HT-29 (cell line): ENCODE data around the gene EBP. TPM values are rescaled to one million over a fixed set of nuclear protein-coding genes. Genes with fewer than 3 reads are reported as not detected.

ENCODE experiments used
- DNase-seq: peaks from one replicate; pipeline ENCODE4 v3.0.0-alpha.2; 2015; ENCODE audit warnings: low spot score
- total RNA-seq: library from RNA; depleted of rRNA; stranded (reverse); fragments of >200 nt; shearing (Covaris generic); gene quantifications from 2 replicates; pipeline ENCODE4 v1.2.3, GENCODE V29; 2014; rRNA removed

The EBP gene
- total RNA-seq, result 285 and 311 TPM in 2 replicates

DNA sequence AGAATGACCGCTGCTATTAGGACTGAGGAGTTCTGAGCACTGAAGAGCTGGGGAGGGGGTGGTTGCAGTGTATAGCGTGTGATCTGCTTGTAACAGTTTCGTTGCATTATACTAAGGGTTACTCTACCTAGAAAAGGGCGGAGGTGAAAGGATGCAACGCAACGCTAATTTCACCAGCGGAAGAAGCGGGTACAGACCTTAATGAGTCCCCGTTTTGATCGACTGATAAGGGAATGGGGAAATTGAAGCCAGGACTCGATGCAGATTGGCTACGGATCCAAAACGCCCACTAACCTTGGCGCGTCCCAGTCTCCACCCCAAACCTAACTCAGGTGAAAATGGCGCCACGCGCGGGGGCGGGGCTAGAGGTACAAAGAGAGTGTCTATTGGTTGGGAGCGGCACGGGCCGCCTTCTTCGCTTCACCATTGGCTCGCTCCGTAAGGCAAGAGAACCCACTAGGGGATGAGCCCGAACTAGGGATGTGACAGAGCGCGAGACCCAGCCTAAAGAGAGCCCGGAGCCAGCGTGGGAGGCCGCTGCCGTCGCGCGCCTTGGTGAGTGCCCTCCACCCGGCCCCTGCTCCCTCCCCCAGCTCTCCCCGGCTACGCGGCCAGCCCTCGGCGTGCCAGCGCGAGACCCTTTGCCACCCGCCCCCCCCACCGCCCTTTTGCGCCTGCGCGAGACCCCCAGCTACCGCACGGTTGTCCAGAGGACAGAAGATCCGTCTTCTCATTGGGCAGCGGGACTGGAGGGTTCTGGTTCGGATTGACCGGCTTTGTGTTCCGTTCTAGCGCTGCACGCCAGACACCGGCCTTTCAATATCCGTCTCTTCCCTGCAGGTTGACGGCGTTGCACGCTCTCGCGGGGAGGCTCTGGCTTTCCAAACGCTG, at the start of gene EBP:
Gene EBP, plus strand, starts transcription at position 456 of the 891 bp plus-strand sequence. CDS start 1,964 bp downstream, outside the sequence.
- peak; percentile 97 for DNase-seq

DNA sequence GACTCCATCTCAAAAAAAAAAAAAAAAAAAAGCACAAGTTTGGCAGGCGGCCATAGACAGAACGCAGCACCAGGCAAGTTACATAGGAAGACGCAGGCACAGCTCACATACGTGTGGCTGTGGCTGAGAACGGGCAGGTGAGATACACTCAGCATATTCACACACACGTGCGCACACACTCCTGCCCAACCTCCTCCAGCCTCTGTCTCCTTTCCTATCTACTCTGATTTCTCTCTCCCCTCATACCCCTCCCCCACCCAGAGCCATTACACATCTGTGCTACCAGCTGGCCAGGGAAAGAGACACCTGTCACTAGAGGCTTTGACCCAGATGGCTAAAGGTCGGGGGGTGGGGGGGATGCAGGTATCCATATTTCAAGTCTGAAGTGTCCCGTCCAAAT, 49.4 kb upstream of the EBP start:
- DNase-seq, result no peak

DNA sequence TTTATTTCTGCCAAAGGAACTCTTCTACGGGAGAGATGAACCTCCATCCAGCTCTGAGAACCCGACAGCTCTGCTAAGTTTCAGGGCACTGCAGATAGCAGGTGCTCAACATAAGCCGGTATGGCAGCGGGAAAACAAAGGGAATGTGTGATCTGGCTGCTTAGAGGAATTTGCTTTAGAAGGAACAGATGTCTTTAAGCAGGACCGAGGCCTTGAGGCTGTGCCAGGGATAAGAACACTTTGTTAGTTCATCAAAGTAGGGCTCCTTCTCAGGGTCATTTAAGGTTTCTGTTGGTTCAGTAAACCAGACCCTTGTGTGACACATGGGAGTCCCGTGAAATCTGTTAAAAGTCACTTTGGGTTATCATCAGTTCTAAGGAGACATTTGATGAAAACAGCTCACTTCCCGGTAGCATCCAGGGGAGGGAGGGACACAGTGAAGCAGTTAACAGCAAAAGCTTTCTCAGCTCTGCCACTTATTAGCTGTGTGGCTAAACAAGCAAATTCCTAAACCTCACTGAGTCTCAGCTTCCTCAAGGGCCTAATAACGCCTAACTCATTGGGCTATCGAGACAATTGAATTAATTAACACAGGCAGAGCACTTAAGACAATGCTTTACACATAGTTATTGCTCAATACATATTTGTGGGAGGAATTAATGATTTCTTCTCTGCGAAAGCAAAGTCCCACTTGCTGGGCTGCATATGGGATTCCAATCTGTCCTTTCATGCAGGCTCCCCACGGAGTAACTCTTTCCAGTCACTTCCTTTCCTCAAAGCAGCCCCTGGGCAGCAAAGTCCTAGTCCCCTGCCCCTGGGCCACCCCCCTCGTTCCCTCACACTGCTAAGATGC, 48.5 kb upstream of the EBP start:
- DNase-seq, result no peak

DNA sequence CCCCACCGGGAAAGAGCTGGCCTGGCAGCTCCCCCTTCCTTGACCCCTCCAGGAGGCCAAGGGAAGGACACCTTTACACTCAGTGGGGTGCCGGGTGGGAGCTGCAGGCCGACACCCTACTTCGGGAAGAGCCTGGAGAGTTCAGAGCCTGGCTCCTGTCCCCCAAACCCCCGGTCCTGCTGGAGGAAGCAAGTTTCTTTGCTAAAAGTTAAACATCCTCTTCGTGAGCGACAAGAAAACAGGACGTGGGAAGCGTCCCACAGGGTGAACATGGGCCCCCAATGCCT, 48.0 kb upstream of the EBP start:
- no peak for DNase-seq

DNA sequence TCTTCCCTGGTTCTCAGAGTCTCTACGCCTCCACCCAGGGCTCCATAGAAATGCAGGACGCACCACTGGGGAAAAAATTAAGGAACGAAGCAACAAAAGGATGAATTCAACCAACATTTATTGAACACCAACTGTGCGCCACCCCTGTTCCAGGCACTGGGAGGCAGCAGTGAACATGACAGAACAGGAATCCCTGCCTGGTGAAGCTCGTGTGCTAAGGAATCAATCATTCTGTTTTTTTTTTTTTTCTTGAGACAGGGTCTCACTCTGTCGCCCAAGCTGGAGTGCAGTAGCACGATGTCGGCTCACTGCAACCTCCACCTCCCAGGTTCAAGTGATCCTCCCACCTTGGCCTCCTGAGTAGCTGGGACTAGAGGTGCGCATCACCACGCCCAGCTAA, 47.5 kb upstream of the EBP start:
- no peak for DNase-seq

DNA sequence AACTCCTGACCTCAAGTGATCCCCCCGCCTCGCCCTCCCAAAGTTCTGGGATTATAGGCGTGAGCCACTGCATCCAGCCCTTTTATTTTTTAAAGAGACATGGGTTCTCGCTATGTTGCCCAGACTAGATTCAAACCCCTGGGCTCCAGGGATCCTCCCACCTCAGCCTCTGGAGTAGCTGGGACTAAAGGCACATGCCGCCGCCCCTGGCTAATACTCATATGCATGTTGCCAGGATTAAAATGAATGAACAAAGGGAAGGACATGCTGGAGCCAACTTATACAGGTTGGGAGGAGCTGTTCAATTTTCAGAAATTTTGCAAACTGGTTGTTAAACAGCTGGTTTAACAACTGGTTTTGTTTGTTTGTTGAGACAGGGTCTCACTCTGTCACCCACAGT, 47.0 kb upstream of the EBP start:
- DNase-seq, result no peak

DNA sequence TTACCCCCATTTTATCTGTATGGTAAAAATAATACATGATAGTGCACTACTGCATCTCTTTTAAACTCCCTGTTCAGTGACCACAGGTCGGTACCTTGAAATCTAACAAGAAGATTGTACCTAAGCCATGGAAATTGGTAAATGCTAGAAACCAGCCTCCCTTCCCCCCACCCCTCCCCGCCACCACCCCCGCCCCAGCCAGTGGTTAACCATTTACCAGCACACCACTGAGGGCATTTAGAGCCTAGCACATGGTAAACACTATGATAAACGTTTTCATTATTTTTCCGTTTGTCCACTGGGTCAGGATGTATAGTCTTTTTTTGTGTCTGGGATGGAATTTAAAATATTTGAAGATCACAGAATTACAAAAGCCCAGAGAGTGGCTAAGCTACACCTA, 46.3 kb upstream of the EBP start:
- no peak for DNase-seq

DNA sequence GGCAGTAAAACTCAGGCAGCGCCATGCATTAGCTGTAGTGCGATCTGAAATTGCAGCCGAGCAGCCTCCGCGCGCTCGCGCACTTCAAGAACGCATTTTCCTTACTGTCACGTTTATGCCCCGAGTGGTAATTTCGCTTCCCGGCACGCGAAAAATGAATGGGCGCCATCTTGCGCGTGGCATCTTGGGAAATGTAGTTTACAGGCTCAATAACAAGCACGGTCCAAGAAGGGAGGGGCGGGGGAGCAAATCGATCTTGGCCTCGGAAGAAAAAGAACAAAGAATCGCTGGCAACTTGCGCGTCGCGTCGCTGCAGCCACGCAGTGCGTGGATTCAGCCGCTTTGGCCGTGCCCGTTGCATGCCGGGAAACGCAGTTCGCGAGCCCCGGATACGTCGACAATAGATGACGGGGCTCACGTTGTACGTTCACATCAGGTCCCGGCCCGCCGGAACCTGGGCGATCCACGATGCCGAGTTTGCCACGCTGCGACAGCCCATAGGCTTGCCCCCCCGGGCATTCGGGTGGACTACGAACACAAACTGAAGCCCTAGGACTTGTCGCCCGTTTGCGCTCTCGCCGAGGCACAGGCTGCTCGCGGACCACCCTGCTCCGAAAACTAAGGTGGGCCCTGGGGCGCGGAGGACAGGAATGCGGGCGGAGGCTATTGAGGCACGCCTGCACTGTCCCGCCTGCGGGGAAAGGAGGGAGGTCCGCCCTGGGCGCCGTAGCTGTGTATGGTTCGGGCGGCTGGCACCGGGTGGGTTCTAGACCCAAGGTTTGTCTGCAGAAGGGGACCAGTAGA, 45.6 kb upstream of the EBP start, which contains the start of gene FTSJ1:
Gene FTSJ1, plus strand, starts transcription at position 426 of the 804 bp plus-strand sequence. CDS start 1,849 bp downstream, outside the sequence.
- DNase-seq, result peak; percentile 91

DNA sequence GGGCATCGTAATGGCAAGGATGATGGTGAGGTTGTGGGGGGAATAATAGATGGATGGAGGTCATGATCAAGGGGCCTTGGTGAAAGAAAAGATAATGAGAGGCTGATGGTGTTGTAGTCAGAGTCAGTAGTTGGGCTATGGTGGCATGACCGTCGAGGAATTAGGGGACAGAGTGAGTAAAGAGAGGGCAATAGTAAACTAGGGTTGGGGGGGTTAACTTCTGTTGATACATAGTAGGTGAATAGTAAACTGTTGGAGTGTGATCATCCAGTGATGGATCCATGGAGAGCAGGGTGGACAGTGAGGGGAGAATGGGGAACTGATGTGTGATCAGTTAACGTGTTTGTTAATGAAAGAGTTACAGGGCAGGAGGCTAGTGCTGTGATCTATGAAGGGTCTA, 44.7 kb upstream of the EBP start:
- DNase-seq, result no peak

DNA sequence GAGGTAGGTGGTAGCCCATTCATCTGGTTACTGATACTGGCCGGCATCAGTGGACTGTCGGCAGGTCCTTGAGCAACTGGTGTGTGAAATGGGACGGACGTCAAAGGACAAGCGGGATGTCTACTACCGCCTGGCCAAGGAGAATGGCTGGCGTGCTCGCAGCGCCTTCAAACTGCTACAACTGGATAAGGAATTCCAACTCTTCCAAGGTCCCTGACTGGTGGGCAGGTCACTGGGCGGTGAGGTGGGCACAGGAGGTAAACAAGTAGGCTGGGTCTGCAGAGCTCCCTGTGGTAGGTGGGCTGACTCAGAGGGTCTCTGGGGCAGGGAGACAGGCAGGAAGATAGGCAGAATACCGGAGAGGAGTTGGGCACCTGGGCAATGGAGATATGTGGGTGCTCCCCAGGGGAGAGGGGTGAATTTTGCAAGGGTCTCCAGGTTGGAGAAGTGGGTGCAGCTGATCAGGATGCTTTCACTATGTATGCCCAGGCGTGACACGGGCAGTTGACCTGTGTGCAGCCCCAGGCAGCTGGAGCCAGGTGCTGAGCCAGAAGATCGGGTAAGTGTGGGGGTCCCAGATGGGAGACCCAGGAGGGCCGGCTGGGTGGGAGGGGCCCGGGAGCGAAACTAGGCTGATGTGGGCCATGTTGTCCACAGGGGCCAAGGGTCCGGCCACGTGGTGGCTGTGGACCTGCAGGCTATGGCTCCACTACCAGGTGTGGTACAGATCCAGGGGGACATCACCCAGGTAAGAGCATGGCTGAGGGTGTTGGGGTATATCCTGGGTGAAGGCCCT, 43.5 kb upstream of the EBP start:
- no peak for DNase-seq

DNA sequence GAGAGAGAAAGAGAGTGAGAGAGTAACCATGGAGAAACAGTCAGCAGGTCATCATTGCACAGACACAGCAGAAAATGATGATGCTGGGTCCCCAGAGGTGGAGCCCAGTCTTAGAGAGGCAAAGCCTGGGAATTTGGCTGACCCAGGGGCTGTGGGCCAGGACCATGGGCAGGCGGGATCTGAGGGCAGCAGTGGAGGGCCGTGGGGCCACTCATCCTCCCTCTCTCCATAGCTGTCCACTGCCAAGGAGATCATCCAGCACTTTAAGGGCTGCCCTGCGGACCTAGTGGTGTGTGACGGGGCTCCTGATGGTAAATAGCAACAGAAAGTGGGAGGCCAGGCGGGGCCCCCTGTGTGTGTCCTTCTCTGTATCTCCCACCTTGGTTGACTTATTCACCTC, 42.8 kb upstream of the EBP start:
- DNase-seq, result no peak

DNA sequence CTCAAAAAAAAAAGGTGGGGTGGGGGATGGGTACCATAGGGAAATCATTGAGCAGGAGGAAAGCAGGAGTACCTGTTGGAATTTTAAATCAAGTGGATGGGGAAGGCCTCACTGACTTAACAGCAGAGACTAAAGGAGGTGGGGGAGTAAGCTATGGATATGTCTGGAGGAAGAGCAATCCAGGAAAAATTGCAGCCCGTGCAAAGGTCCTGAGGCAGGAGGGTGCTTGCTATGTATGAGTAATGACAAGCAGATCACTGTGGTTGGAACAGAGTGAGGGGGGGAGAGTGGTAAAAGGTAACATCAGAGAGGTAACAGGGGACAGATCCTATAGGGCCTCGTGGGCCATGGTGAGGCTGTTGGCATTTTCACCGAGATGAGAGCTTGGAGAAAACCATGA, 41.5 kb upstream of the EBP start:
- no peak for DNase-seq

DNA sequence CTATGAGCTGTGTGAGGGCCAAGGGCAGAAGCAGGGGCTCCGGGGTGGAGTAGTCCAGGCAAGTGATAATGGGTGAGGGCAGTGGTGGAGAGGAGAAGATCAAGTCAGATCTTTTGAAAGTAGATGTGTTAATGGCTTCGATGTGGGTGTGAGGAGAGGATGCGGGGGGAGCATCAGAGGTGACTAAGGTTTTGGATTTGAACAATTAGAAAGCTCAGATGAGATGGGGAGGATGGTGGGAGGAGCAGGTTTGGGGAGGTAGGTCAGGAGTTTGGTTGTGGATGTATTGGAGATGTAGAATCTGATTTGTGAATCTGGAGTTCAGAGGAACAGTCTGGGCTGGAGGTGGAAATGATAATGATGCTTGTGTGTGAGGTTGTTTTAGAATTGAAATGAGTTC, 41.0 kb upstream of the EBP start:
- no peak for DNase-seq

DNA sequence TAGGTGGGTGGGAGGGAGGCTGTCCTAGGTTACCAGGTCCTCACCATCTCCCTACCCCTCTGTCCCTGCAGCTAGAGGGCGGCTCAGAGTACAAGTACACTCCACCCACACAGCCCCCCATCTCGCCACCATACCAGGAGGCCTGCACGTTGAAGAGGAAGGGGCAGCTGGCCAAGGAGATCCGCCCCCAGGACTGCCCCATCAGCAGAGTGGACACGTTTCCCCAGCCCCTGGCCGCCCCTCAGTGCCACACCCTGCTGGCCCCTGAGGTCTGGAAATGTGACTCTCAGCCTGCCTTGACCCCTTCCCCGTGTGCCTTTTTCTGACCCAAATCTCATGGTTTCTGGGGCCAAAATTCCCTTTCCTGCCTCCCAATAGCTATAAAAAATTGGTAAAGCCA, 39.1 kb upstream of the EBP start:
- DNase-seq, result no peak

DNA sequence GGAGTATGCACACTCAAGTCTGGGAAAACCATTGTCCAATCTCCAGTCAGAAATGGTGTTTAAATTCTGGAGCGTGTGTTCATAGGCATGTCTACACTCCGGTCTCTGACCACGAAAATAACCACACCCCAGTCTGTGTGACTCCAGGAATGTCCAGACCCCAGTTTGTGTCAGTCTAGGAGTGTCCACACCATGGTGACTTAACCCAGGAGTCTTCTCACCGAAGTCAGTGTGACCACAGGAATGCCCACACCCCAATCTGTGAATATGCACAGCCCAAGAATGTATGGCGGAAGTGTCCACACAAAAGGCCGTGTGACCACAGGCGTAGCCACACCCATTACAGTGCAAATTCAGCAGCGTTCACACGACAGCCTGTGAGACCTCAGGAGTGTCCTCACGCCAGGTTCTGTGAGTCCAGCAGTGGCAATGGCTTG, 34.2 kb upstream of the EBP start:
- DNase-seq, result peak; percentile 89

DNA sequence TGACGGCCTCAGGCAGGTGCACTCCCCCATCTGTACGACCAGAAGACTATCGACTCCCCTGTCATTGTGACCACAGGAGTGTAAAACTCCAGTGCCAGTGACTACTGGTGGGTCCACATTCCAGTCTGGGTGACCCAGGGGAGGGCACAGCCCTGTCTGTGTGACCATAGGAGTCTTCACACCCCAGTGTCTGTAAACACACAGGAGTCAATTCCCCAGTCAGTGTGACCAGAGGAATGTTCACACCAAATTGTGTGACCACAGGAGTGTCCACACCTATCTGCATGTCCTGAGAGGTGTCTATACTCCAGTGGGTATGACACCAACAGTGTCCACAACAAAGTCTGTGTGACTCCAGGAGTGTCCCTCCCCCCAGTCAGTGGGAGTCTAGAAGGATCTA, 33.6 kb upstream of the EBP start:
- peak; percentile 20 for DNase-seq

DNA sequence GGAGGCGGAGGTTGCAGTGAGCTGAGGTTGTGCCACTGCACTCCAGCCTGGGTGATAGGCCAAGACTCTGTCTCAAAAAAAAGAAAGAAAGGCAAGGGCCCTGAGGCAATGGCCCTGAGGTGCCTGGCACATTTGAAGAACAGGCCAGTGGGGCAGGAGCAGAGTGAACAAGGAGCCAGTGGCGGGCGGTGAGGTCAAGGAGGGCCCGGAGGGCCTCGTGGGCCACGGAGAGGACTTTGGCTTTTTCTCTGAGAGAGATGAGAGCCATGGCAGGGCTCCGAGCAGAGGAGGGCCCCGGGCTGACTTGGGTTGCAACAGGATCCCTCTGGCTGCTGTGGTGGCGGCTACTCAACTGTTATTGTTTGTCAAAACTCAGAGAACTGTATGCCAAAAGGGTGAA, 32.3 kb upstream of the EBP start:
- DNase-seq, result no peak

DNA sequence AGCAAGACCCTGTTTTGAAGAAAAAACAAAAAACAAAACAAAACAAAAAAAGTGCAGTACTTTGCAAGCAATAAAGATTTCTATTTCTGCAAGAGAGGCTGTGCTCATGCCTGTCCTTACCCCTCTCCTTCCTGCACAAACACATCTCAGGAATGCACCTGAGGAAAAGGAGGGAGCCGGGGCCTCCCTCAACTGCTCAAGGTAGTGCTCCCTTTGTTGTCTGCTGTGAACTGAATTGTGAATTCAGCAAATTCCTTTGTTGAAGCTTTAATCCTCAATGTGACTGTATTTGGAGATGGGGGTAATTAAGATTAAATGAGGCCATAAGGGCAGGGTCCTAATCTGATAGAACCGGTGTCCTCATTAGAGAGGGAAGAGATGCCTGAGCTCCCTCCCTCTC, 31.7 kb upstream of the EBP start:
- DNase-seq, result no peak

DNA sequence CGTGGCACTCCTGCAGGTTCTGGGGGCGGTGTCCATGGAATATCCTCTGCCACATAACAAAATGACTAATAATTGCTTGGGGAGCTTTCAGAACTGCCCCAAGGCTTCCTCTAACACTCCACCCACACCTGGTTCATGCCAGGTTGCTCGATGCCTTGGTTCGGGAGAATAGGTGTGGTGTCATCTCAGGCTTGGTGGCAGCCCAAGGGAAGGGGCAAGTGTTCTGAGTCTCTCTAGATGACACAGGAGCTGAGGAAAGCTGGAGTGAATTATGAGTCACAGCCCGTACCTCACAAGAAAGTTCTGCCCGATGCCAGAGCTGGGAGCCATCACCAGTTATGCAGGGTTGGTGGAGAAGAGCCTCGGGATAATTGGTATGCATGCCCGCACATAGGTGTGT, 30.9 kb upstream of the EBP start:
- DNase-seq, result no peak

DNA sequence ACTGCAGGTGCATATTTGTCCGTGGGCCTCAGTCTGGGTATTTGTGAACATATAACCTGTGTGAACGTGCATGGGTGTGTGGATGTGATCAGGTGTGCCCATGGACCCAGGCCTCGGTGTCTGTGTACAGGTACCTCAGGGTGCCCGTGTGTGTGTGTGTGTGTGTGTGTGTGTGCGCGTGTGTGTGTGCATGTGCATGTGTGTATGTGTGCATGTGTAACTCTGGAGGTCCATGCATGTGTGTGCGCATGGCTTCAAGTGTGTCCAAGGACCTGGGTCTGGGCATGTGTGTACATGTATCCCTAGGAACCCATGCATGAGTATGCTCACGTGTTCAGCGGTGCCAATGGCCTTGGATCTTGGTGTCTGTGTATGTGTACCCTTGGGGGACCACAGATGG, 29.8 kb upstream of the EBP start:
- no peak for DNase-seq

DNA sequence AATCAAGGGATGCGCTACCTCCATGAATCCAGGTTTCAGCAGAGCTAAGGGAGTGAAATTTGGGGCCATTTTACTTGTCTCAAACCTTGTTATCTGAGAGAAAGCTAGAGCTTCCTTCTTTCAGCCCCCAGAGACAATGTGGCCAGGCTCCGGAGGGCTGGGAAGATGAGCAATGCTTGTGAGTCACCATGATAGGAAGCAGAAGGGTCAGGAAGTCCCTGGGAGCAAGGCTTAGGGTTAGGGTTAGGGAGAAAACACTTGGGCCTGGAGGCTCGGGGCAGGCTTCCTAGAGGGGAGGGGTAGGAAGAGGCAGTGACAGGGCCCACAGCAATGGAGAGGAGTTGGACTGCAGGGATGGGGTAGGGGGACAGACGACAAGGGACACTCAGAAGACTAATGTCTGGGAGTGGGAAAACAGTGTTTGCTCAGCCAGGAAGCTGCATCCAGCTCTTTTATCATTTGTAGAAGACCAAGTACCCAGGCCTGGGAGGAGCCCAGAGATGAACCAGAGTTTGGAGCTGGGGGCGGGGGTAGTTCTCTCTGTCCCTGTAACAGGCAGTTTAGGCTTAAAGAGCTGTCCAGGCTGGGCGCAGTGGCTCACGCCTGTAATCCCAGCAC, 29.2 kb upstream of the EBP start:
- no peak for DNase-seq
